Stimulated activated CD4-positive, alpha-beta T cell treated with anti-CD3 and anti-CD28 coated beads, Interleukin-4, amount 100 ng/mL, for 24 hours (primary cell): ENCODE results near the gene OLFML1.
"Not testable (repeated sequence)": the region's sequence is repeated elsewhere in the genome, so short reads cannot be mapped to it uniquely, and the experiment has no call there.

Source experiments
- DNase-seq: peaks from one replicate; pipeline ENCODE4 v3.0.0-alpha.2; 2020

OLFML1 gene

GRCh38 chr11:7513234-7514098, 28.2 kb downstream of the OLFML1 start, which contains the start of gene PPFIBP2:
Gene PPFIBP2 (plus strand): TSS chr11:7513999. CDS start chr11:7549476, 35,477 bp downstream.
- peak; percentile 79 for DNase-seq

GRCh38 chr11:7514099-7514591, 28.8 kb downstream of the OLFML1 start:
- DNase-seq: peak; percentile 10

GRCh38 chr11:7515447-7515886, 30.2 kb downstream of the OLFML1 start:
- DNase-seq: no peak

GRCh38 chr11:7516475-7516874, 31.2 kb downstream of the OLFML1 start:
- no peak for DNase-seq

GRCh38 chr11:7517743-7518142, 32.4 kb downstream of the OLFML1 start:
- not testable (repeated sequence) for DNase-seq

- DNase-seq: no peak
These were observed 33.7 kb downstream of the OLFML1 start for GRCh38 chr11:7518811-7519562.

- no peak for DNase-seq
These were observed 35.0 kb downstream of the OLFML1 start for GRCh38 chr11:7520011-7520942.

- DNase-seq: no peak
These were observed 35.7 kb downstream of the OLFML1 start for GRCh38 chr11:7520981-7521487.

GRCh38 chr11:7522121-7522520, 36.8 kb downstream of the OLFML1 start:
- no peak for DNase-seq

- no peak for DNase-seq
These were observed 37.2 kb downstream of the OLFML1 start for GRCh38 chr11:7522546-7522945.

- DNase-seq: no peak
These were observed 38.3 kb downstream of the OLFML1 start for GRCh38 chr11:7523416-7524210.

- no peak for DNase-seq
These were observed 39.3 kb downstream of the OLFML1 start for GRCh38 chr11:7524462-7525235.

- no peak for DNase-seq
These were observed 40.1 kb downstream of the OLFML1 start for GRCh38 chr11:7525424-7525823.

GRCh38 chr11:7527029-7527428, 41.7 kb downstream of the OLFML1 start:
- no peak for DNase-seq

GRCh38 chr11:7528514-7529049, 43.3 kb downstream of the OLFML1 start:
- no peak for DNase-seq

- DNase-seq: no peak
These were observed 44.8 kb downstream of the OLFML1 start for GRCh38 chr11:7530013-7530640.

- no peak for DNase-seq
These were observed 45.7 kb downstream of the OLFML1 start for GRCh38 chr11:7531011-7531410.

GRCh38 chr11:7532405-7533145, 47.3 kb downstream of the OLFML1 start:
- no peak for DNase-seq
